ENCODE measurements around the gene PDGFA. TPM values are rescaled to one million over a fixed set of nuclear protein-coding genes. Genes with fewer than 3 reads are reported as not detected.

PDGFA gene
- total RNA-seq, 1 experiment from 2014 or later: 23.6 TPM

- peak in 1 of 2 experiments; percentile 38 for DNase-seq
- ChIA-PET POLR2A (ENCODE audit: unreplicated experiment) (interaction anchor here (0.5 kb wide), 1 partner anchor 126 kb away, joined by 3 read pairs; no protein-coding TSS in a partner anchor), CTCF (interaction anchor here (0.6 kb wide), 1 partner anchor 17 kb away, joined by 3 read pairs; no protein-coding TSS in a partner anchor)
- intact Hi-C loops (cut with micrococcal nuclease; ENCODE audit: unreplicated experiment): no loop called here
- no peaks in the 10 kb centered on the region for H3K36me3 ChIP-seq (ENCODE audit: low read depth)
- H3K9me3 ChIP-seq (ENCODE audit: insufficient read depth, low read depth): no peaks in the 10 kb centered on the region
- TF ChIP-seq EZH2 (IDR thresholded peaks at IDR 0.05; ENCODE audit: low read depth): no peak
- TF ChIP-seq CTCF (conservative IDR thresholded peaks at IDR 0.05): no peak
- peaks cover 44% of the 10 kb centered on the region for H3F3A ChIP-seq (ENCODE audit: insufficient read depth, low read depth)
- no peaks in the 10 kb centered on the region for H4K20me1 ChIP-seq (ENCODE audit: insufficient read depth)
- no peak overlapping the region; the same call in 1 of the 2 replicates for H2AFZ ChIP-seq
- H3K9me2 ChIP-seq (ENCODE audit: insufficient read depth): no peaks in the 10 kb centered on the region
- H3K4me2 ChIP-seq: peak overlapping the region; percentile 75
- no peaks in the 10 kb centered on the region for H3K27me3 ChIP-seq (ENCODE audit: insufficient read depth, low read depth)
- H3K27ac ChIP-seq: peak overlapping the region; percentile 79
- H3K79me2 ChIP-seq (ENCODE audit: low read depth): no peaks in the 10 kb centered on the region
- TSS peak; percentile 21 for BruUV-seq (replicated peaks)
- H3K4me1 ChIP-seq (replicated peaks; ENCODE audit: insufficient read depth): peaks cover 54% of the 10 kb centered on the region
- no peak overlapping the region for H3K4me3 ChIP-seq
These were observed 24.1 kb upstream of the PDGFA start for GRCh38 chr7:543501-544337.

- peak overlapping the region; percentile 66; the same call in 1 of the 2 replicates for H2AFZ ChIP-seq
- ChIA-PET POLR2A (ENCODE audit: unreplicated experiment) (interaction anchor here (0.5 kb wide), 1 partner anchor 127 kb away, joined by 3 read pairs; no protein-coding TSS in a partner anchor), CTCF (interaction anchor here (0.6 to 0.7 kb wide), 2 partner anchors 17 to 91 kb away, joined by 3 to 5 read pairs; no protein-coding TSS in a partner anchor)
- H3K4me1 ChIP-seq (replicated peaks; ENCODE audit: insufficient read depth): peaks cover 62% of the 10 kb centered on the region
- no peaks in the 10 kb centered on the region for H3K79me2 ChIP-seq (ENCODE audit: low read depth)
- DNase-seq: peak; percentile 89
- no peaks in the 10 kb centered on the region for H3K9me2 ChIP-seq (ENCODE audit: insufficient read depth)
- peak overlapping the region; percentile 30; the same call in 1 of the 2 replicates for H3K4me3 ChIP-seq
- no TSS peak for BruUV-seq (replicated peaks)
- TF ChIP-seq EZH2 (IDR thresholded peaks at IDR 0.05; ENCODE audit: low read depth) (no peak), CTCF (conservative IDR thresholded peaks at IDR 0.05) (no peak)
- intact Hi-C loops (cut with micrococcal nuclease; ENCODE audit: unreplicated experiment): no loop called here
- peak overlapping the region; percentile 75 for H3K4me2 ChIP-seq
- no peaks in the 10 kb centered on the region for H3K36me3 ChIP-seq (ENCODE audit: low read depth)
- peak overlapping the region; percentile 79 for H3K27ac ChIP-seq
- H3F3A ChIP-seq (ENCODE audit: insufficient read depth, low read depth): peaks cover 49% of the 10 kb centered on the region
- H4K20me1 ChIP-seq (ENCODE audit: insufficient read depth): no peaks in the 10 kb centered on the region
- H3K27me3 ChIP-seq (ENCODE audit: insufficient read depth, low read depth): no peaks in the 10 kb centered on the region
- no peaks in the 10 kb centered on the region for H3K9me3 ChIP-seq (ENCODE audit: insufficient read depth, low read depth)
These were observed 23.3 kb upstream of the PDGFA start for GRCh38 chr7:542713-543500.

- H4K20me1 ChIP-seq (ENCODE audit: insufficient read depth): no peaks in the 10 kb centered on the region
- no peak for DNase-seq
- H3K27me3 ChIP-seq (ENCODE audit: insufficient read depth, low read depth): no peaks in the 10 kb centered on the region
- H3K36me3 ChIP-seq (ENCODE audit: low read depth): no peaks in the 10 kb centered on the region
- ChIA-PET CTCF (interaction anchor here (0.7 kb wide), 1 partner anchor 92 kb away, joined by 5 read pairs; no protein-coding TSS in a partner anchor), POLR2A (ENCODE audit: unreplicated experiment) (interaction anchor here (0.6 kb wide), 1 partner anchor 16 kb away, joined by 3 read pairs; no protein-coding TSS in a partner anchor)
- no TSS peak for BruUV-seq (replicated peaks)
- peaks cover 51% of the 10 kb centered on the region for H3F3A ChIP-seq (ENCODE audit: insufficient read depth, low read depth)
- H3K4me3 ChIP-seq: peak overlapping the region; percentile 30; the same call in 1 of the 2 replicates
- peak overlapping the region; percentile 79 for H3K27ac ChIP-seq
- no peak overlapping the region for H2AFZ ChIP-seq
- intact Hi-C loops (cut with micrococcal nuclease; ENCODE audit: unreplicated experiment): no loop called here
- H3K9me2 ChIP-seq (ENCODE audit: insufficient read depth): no peaks in the 10 kb centered on the region
- TF ChIP-seq CTCF (conservative IDR thresholded peaks at IDR 0.05) (no peak), EZH2 (IDR thresholded peaks at IDR 0.05; ENCODE audit: low read depth) (no peak)
- H3K79me2 ChIP-seq (ENCODE audit: low read depth): no peaks in the 10 kb centered on the region
- peak overlapping the region; percentile 75 for H3K4me2 ChIP-seq
- no peaks in the 10 kb centered on the region for H3K9me3 ChIP-seq (ENCODE audit: insufficient read depth, low read depth)
- peaks cover 69% of the 10 kb centered on the region for H3K4me1 ChIP-seq (replicated peaks; ENCODE audit: insufficient read depth)
These were observed 22.6 kb upstream of the PDGFA start for GRCh38 chr7:542131-542712.
